ENCODE measurements around the gene GGACT. TPM values are rescaled to one million over a fixed set of nuclear protein-coding genes. Genes with fewer than 3 reads are reported as not detected.

GGACT gene
- total RNA-seq, 4 donors from 2014 or later: 8.8 to 37.4 (median 9.7) TPM

DNA sequence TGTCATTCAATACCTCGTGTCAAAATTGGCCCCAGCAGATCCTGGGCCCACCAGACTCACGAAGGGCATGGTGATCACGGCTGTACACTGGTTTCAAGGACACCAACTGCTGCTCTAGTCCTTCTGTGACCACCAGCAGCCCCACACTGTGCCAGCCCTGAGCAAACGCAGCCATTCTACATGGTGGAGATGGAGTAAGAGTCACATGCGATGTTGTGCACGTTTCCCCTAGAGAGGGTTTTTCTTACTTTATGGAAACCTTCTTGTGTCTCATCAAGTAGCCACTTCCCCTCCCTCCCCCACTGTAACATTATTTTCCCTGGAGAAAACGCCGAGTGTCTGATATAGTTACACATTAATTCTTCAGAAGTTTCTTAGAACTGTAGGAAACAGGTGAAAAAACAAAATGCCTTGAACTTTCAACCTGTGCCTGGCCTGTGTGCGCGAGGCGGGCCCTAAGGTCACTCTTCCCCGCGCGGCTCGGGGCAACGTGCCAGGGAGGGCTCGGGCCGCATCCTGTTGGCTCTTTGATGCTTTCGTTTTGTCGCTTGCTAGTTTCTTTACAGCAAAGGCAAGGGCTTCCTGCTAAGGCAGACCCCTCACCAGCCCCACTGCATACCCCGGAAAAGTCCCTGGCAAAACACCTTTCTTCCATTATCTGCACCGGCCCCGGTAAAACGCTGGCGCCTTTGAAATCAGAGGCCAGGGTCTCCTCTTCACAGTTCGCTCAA is 44.6 kb downstream of the GGACT start:
- Histone ChIP-seq H3K4me3 (no peak overlapping the region), H3K36me3 (no peaks in the 10 kb centered on the region), H3K27me3 (no peaks in the 10 kb centered on the region), H3K9me3 (no peaks in the 10 kb centered on the region), H3K27ac (no peak overlapping the region), H3K4me1 (no peaks in the 10 kb centered on the region)
- TF ChIP-seq POLR2A (IDR thresholded peaks at IDR 0.05): no peak
- TF ChIP-seq, protein P1, sequence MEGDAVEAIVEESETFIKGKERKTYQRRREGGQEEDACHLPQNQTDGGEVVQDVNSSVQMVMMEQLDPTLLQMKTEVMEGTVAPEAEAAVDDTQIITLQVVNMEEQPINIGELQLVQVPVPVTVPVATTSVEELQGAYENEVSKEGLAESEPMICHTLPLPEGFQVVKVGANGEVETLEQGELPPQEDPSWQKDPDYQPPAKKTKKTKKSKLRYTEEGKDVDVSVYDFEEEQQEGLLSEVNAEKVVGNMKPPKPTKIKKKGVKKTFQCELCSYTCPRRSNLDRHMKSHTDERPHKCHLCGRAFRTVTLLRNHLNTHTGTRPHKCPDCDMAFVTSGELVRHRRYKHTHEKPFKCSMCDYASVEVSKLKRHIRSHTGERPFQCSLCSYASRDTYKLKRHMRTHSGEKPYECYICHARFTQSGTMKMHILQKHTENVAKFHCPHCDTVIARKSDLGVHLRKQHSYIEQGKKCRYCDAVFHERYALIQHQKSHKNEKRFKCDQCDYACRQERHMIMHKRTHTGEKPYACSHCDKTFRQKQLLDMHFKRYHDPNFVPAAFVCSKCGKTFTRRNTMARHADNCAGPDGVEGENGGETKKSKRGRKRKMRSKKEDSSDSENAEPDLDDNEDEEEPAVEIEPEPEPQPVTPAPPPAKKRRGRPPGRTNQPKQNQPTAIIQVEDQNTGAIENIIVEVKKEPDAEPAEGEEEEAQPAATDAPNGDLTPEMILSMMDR (IDR thresholded peaks at IDR 0.05): no peak
- peak in 2 of 3 donors; percentile 39 to 41 for DNase-seq

- Histone ChIP-seq H3K36me3 (no peaks in the 10 kb centered on the region), H3K4me1 (no peaks in the 10 kb centered on the region), H3K4me3 (no peak overlapping the region), H3K27ac (no peak overlapping the region), H3K9me3 (no peaks in the 10 kb centered on the region), H3K27me3 (no peaks in the 10 kb centered on the region)
- TF ChIP-seq, protein P1 (IDR thresholded peaks at IDR 0.05): peak; percentile 18 to 47 (median 42)
- no peak for TF ChIP-seq POLR2A (IDR thresholded peaks at IDR 0.05)
- peak in 1 of 3 donors; percentile 30 for DNase-seq
Measured at GRCh38 chr13:100542826-100543156, 45.8 kb downstream of the GGACT start.

DNA sequence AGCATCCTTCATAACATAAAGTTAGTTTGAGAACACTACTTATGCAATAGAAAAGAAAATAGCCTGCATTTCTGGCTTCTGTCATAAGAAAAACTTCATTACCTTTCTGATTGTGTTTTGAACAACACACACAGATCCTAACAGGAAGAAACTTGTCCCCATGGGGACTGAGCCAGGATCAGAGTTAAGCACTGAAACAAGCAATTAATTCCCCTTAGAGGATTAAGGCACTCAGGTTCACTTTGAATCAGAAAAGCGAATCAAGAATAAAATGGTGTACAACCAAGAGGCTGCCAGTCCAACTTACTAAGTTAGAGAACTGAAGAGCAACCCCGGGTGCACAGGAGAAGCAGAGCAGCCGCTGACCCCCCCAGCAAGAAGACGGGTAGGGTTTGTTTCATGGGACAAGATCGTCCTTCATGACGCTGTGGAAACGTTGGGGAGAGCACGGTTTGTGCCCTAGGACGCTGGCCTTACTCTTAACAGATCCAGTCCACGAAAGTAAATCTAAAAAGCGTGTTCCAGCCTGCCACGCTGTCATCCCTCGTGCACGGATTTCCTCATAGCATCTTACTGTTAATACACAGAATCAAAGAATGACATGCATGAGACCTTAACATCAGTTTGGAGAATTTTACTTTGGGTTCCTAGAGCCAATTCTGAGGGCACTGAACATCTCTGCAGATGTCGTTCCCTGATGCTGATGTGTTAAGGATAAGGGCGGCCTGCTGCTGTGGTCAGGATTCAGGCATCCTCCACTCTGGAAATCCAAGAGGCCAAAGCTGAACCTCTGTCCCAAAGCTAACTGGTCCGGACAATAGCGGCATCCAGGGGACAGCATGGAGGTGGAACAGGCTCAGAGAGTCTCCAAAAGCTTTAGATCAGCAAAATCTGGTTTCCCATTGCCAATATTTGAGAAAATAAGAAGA is 46.4 kb downstream of the GGACT start:
- Histone ChIP-seq H3K27ac (no peak overlapping the region), H3K4me1 (no peaks in the 10 kb centered on the region), H3K27me3 (no peaks in the 10 kb centered on the region), H3K36me3 (no peaks in the 10 kb centered on the region), H3K4me3 (no peak overlapping the region), H3K9me3 (no peaks in the 10 kb centered on the region)
- no peak for TF ChIP-seq POLR2A (IDR thresholded peaks at IDR 0.05)
- TF ChIP-seq, protein P1 (IDR thresholded peaks at IDR 0.05): no peak
- peak in 2 of 3 donors; percentile 20 to 29 for DNase-seq

DNA sequence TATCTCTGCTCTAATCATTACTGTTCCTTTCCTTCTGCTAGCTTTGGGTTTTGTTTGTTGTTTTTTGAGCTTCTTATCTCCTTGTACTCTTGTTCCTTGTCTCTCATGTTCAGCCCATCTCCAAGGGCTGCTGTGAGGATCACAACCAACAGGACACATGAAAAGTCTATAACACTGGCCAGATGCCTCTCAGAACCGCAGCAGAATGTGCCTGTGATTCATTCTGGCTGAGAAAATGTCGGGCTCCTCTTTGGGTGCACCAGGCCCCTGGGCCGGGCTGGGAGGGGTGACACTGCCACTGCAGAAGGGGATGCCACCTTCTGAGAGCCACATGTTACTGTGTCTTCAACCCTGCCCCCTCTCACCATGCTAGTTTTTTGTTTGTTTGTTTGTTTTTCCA is 48.0 kb downstream of the GGACT start:
- H3K9me3 ChIP-seq: no peaks in the 10 kb centered on the region
- DNase-seq: peak in 1 of 3 donors; percentile 6
- H3K27ac ChIP-seq: no peak overlapping the region
- TF ChIP-seq, protein P1 (IDR thresholded peaks at IDR 0.05): no peak
- TF ChIP-seq POLR2A (IDR thresholded peaks at IDR 0.05): no peak
- H3K36me3 ChIP-seq: no peaks in the 10 kb centered on the region
- H3K27me3 ChIP-seq: no peaks in the 10 kb centered on the region
- no peaks in the 10 kb centered on the region for H3K4me1 ChIP-seq
- no peak overlapping the region for H3K4me3 ChIP-seq

DNA sequence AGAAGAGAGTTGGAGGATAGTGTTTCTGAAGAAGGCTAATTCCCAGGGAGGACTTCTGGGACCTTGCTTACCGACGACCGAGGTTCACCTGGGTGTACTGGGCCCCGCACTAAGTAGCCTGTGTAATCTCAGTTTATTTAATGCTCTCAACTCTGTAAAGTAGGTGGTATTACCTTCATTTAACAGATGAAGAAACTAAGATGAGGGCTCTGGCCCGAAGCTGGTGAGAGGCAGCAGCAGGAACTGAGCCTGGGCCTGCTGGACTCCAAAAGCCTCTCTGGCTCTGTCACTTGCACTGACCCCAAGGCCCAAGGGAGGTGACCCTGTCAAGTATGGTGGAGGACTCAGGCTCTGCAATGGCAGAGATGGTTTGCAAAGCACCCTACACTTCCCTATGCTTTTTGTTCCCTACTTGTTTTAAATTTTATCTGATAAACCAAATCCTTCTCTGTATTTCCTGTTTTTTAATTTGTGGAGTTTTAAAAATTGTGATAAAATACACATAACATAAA is 50.6 kb downstream of the GGACT start:
- H3K4me3 ChIP-seq: no peak overlapping the region
- TF ChIP-seq POLR2A (IDR thresholded peaks at IDR 0.05): no peak
- TF ChIP-seq, protein P1 (IDR thresholded peaks at IDR 0.05): no peak
- no peaks in the 10 kb centered on the region for H3K36me3 ChIP-seq
- H3K4me1 ChIP-seq: no peaks in the 10 kb centered on the region
- DNase-seq: no peak
- no peaks in the 10 kb centered on the region for H3K9me3 ChIP-seq
- no peaks in the 10 kb centered on the region for H3K27me3 ChIP-seq
- H3K27ac ChIP-seq: no peak overlapping the region

Measured in Peyer's patch (tissue), 4 donors.